ENCODE data around the gene BRI3. TPM values are rescaled to one million over a fixed set of nuclear protein-coding genes. Genes with fewer than 3 reads are reported as not detected.

The BRI3 gene
- total and polyA plus RNA-seq, 2 of the 4 experiments (the other 2 are of a cell fraction): 24.7 to 68.3 TPM

GRCh38 chr7:98235901-98236300, 45.6 kb upstream of the BRI3 start:
- H3K9ac ChIP-seq (ENCODE audit: low read depth, low read length): no peak overlapping the region

More at GRCh38 chr7:98235901-98236300, 45.6 kb upstream of the BRI3 start:
- no peak overlapping the region for H3K56ac ChIP-seq (ENCODE audit: extremely low read depth, insufficient read depth, low read length)
- WGBS, 2 experiments (ENCODE audit: extremely low coverage in 2 of 2, insufficient read length in 1 of 2): 94% methylated on average over 7 of the region's 11 CpGs; no CpG with 5 or more reads in 1 of the 2 experiments
- TF ChIP-seq BHLHE40 (IDR thresholded peaks at IDR 0.05; ENCODE audit: low read depth, low read length) (no peak), CEBPB (IDR thresholded peaks at IDR 0.05; ENCODE audit: low read depth, low read length) (no peak)
- ChIA-PET POLR2A (ENCODE audit: unreplicated experiment) (interaction anchor here (0.6 kb wide), 1 partner anchor 1727 kb away, joined by 3 read pairs; no protein-coding TSS in a partner anchor), CTCF (no interaction called here)
- H2BK120ac ChIP-seq (ENCODE audit: low read depth, low read length): no peak overlapping the region
- H2BK15ac ChIP-seq (ENCODE audit: low read depth, low read length): no peak overlapping the region
- H3K27me3 ChIP-seq (ENCODE audit: control insufficient read depth, insufficient read depth, low read length): no peaks in the 10 kb centered on the region
- no peak overlapping the region for H2BK5ac ChIP-seq (ENCODE audit: low read depth, low read length, poor library complexity, severe bottlenecking)
- no peaks in the 10 kb centered on the region for H3K79me1 ChIP-seq (ENCODE audit: low read depth in 1 of 2, low read length in 2 of 2)
- H3K23ac ChIP-seq (ENCODE audit: low read depth, low read length): no peak overlapping the region
- no peaks in the 10 kb centered on the region for H3K4me1 ChIP-seq (ENCODE audit: control insufficient read depth, insufficient read depth, low read length)
- no peak overlapping the region for H3K27ac ChIP-seq (ENCODE audit: insufficient read depth, low read length)
- H3K4me2 ChIP-seq (ENCODE audit: low read depth, low read length): no peak overlapping the region
- H3K4me3 ChIP-seq (ENCODE audit: insufficient read depth, low read depth, low read length): no peak overlapping the region
- dilution Hi-C loops (cut with HindIII; ENCODE audit: low sequenced_read_pairs, unreplicated experiment): no loop called here
- no TSS peak for BruUV-seq (replicated peaks)
- DNase-seq (no peak), ATAC-seq (ENCODE audit: low read depth) (no peak)
- H4K20me1 ChIP-seq (ENCODE audit: insufficient read depth, low read length): no peaks in the 10 kb centered on the region
- no peak overlapping the region for H4K8ac ChIP-seq (ENCODE audit: low read depth in 2 of 2, low read length in 2 of 2)
- no peak overlapping the region for H3K14ac ChIP-seq (replicated peaks; ENCODE audit: low read depth, low read length)
- no peak overlapping the region for H2BK20ac ChIP-seq (ENCODE audit: low read depth, low read length)
- H4K5ac ChIP-seq (ENCODE audit: low read depth, low read length): no peak overlapping the region
- H3K9me1 ChIP-seq (ENCODE audit: insufficient read depth, low read length): peaks cover 4% of the 10 kb centered on the region; the same call in 1 of the 2 replicates
- H2AK5ac ChIP-seq (ENCODE audit: low read depth, low read length): no peak overlapping the region
- no peak overlapping the region for H2AK9ac ChIP-seq (replicated peaks; ENCODE audit: low read depth, low read length, poor library complexity)
- in situ Hi-C loops (cut with MboI; ENCODE audit: low sequenced_read_pairs): loop anchor here (10.0 kb wide), 1 partner anchor 211 kb away; no protein-coding TSS in a partner anchor
- peaks cover 28% of the 10 kb centered on the region for H3K36me3 ChIP-seq (ENCODE audit: control insufficient read depth, insufficient read depth, low read length)
- intact Hi-C loops (cut with micrococcal nuclease): no loop called here
- H2AFZ ChIP-seq (replicated peaks; ENCODE audit: low read length, poor library complexity): no peak overlapping the region
- H3K18ac ChIP-seq (ENCODE audit: low read depth, low read length): no peak overlapping the region
- no peak overlapping the region for H4K91ac ChIP-seq (ENCODE audit: insufficient read depth, low read depth, low read length)
- no peak overlapping the region for H3K4ac ChIP-seq (ENCODE audit: low read depth, low read length)
- no peaks in the 10 kb centered on the region for H3K9me3 ChIP-seq (ENCODE audit: control insufficient read depth, insufficient read depth, low read length)

All from IMR-90 (cell line).